Astrocyte (in vitro differentiated cells and primary cell): ENCODE measurements around the gene HPN.

ENCODE experiments used
- CTCF ChIP-seq: IDR thresholded peaks from 2 replicates; pipeline ENCODE4 v1.5.1; 2011; ENCODE audit warnings: low read depth, mild to moderate bottlenecking, inconsistent platforms, low read length, moderate library complexity; ENCODE audit not compliant: insufficient read depth
- EZH2 ChIP-seq: IDR thresholded peaks from 2 replicates; pipeline ENCODE4 v1.6.1; 2012; ENCODE audit warnings: mild to moderate bottlenecking, low read length, inconsistent platforms; ENCODE audit not compliant: insufficient read depth

- TF ChIP-seq CTCF (no peak), EZH2 (no peak)
These were observed 45.9 kb downstream of the HPN start for GRCh38 chr19:35087393-35087792.
